Activated naive CD8-positive, alpha-beta T cell treated with anti-CD3 and anti-CD28 coated beads, Interleukin-2, amount 50 U/mL, for 16 hours (primary cell): Measurements from ENCODE around the gene TLX2.
"Not testable (repeated sequence)": the region's sequence is repeated elsewhere in the genome, so short reads cannot be mapped to it uniquely, and the experiment has no call there.

ENCODE experiments used
- DNase-seq: peaks from one replicate; pipeline ENCODE4 v3.0.0-alpha.2; 2020; ENCODE audit warnings: low read depth, low spot score

The TLX2 gene

DNA sequence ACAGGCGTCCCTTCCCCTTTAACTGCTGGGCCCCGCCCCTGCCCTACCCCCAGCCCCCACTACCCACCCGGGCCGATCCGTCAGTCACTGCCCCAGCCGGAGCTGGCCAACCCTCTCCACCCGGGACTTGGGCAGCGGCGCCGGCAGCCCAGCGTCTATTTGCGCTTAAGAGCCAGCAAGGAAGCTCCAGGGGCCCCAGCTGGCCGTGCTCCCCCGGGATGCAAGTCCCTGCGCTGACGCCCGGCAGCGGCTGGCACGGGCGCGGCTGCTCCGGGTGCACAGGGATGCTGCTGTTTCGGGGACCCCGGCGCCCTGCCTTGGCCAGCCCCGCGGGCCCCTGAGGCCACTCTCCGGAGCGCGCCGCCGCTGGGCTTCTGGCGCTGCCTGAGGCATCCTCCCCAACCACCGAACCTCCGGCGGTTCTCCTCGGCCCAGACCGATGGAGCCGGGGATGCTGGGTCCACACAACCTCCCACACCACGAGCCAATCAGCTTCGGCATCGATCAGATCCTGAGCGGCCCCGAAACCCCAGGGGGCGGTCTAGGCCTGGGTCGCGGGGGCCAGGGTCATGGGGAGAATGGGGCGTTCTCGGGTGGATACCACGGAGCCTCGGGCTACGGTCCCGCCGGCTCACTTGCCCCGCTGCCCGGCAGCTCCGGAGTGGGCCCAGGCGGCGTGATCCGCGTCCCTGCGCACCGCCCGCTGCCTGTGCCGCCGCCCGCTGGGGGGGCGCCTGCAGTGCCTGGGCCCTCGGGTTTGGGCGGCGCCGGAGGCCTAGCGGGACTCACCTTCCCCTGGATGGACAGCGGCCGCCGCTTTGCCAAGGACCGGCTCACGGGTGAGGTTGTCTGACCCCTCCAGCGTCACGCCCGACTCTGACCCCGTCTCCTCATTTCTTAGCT lies at the start of gene TLX2:
Gene TLX2, plus strand, starts transcription at position 83 of the 903 bp plus-strand sequence. Its CDS starts 357 bp downstream, at position 440.
- no peak for DNase-seq

DNA sequence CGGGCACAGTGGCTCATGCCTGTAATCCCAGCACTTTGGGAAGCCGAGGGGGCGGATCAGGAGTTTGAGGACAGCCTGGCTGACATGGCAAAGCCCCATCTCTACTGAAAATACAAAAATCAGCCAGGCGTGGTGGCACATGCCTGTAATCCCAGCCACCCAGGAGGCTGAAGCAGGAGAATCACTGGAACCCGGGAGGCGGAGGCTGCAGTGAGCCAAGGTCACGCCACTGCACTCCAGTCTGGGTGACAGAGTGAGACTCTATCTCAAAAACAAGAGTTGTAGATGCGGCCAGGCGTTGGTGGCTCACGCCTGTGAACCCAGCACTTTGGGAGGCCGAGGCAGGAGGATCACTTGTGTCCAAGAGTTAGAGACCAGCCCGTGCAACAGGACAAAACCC lies 43.5 kb upstream of the TLX2 start:
- DNase-seq = not testable (repeated sequence)

DNA sequence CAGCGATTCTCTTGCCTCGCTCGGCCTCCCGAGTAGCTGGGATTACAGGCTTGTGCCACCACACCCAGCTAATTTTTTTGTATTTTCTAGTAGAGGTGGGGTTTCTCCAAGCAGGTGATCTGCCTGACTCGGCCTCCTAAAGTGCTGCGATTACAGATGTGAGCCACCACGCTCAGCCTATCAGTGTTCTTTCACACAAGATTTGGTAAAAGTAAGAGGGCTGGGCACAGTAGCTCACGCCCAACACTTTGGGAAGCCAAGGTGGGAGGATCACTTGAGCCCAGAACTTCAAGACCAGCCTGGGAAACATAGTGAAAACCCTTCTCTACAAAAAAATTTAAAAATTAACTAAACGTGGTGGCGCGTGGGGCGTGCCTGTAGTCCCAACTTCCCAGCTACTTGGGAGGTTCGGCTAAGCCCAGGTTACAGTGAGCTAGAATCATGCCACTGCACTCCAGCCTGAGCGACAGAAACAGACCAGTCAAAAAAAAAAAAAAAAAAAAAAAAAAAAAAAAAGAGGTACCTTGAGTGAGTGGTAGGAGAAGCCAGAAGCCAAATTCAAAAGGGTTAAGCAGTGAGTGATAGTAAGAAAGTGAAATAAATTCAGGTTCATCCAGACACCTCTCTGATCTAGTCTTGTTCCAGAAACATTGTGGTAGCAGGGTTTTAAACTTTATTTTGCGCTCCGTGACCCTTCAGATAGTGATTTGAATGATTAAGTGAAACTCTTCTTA lies 42.8 kb upstream of the TLX2 start:
- no peak for DNase-seq

DNA sequence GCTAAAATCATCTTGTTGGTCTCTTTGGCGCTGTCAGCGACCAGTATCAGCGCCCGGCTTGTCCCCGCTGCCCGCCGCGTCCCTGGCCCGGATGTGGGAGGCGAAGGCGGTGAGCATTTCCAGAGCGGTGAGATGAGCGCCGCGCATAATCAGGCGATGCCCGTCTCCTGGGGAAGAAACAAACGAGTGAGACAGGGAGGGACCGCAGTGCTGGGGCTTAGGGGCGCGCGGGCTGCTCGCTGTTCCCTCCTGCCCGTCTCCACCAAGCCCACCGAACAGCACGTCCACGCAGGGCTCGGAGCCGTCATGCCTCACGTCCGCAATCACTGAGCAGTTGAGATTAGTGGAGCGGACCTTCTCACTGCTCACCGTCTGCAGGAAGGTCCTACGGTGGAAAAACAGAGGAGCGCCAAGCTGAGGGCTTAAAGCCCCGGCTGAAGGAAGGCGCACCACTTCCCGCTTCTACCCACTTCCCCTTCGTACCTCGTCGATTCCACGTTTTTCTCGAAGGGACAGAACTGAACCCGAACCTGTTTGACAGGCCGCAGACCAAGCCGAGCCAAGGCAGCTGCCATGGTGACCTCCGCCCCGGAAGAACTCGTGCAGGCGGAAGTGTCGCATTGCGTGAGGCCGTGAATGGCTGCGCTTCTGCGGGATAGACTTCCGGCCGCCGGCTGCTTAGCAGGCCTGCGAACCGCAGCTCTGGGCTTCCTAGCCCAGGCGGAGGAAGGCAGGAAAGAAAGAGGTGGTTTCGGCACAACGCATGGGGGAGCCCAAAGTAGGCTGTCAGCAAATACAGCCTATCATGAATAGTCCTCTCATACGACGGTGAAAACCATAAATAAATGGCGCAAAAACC lies 41.9 kb upstream of the TLX2 start, which contains the start of gene MRPL53:
Gene MRPL53, minus strand, starts transcription at position 595 of the 859 bp plus-strand sequence. Its CDS starts 20 bp downstream, at position 575.
- peak; percentile 93 for DNase-seq

DNA sequence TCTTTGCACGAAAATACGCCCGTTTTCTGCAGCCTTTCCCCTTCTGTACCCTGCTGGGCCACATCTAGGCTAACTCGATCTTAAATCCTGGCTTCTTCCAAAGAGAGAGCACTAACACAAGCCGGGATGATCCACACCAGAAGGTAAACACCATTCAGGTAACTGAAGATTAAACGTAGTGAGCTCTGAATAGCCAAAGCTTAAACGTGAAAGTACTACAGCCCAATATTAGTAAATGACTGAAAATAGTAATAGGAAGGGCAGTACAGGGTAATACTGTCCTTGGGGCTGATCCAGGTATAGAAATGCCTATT lies 41.3 kb upstream of the TLX2 start:
- DNase-seq = no peak

DNA sequence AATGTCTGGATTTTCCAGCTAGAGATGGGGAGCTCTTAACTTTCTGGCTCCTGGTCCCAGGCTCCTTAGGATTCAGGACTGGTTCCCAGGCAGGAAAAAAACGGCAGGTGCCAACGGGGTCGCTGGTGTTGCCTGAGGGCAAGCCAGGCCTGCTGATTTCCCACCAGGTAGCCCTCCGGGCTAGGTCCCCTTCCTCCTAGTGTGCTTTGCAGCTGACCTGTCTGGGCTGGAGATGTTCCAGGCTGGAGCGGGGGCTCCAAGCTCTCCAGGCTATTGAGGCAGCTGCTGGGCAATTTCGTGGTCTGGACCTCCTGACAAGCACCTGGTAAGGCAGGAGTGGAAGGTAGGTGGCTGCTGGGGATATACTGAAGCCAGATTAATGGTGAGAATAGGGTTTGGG lies 39.8 kb upstream of the TLX2 start:
- DNase-seq = no peak

DNA sequence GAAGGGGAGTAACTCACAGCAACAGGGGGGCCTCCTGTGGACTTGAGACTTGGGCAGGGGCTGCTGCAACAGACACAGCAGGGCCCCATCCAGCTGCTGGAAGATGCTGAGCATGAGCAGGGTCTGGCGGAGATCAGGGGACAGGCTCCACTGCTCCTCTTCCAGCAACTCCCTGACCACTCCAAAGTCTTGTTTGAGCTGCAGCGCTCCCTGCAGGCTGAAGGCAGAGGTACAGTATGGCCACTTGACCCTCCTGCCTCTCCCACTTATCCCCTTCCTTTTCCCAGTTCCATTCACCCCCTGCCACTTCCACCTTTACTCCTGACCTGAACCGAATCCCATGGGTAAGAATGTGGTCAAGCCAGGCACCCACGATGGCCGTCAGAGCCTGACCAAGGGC lies 39.4 kb upstream of the TLX2 start:
- no peak for DNase-seq

DNA sequence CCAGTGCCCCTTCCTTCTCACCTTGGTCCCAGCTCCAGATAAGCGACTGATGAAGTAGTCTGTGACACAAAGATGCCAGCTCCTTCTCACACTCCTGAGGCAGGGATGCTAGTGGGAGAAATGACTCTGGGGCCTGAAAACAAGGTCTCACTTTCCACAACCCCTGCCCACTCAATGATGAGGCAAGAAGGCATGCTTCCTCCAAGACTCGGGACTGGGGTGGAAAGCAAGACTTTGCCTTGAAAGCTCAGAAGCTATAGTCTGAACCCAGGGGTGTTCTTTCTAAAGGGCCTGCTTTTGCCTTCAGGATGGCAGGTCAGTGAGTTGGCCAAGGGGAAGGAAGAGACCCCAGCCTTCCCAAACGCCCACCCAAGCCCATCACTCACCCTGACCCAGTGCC lies 32.8 kb upstream of the TLX2 start:
- no peak for DNase-seq

DNA sequence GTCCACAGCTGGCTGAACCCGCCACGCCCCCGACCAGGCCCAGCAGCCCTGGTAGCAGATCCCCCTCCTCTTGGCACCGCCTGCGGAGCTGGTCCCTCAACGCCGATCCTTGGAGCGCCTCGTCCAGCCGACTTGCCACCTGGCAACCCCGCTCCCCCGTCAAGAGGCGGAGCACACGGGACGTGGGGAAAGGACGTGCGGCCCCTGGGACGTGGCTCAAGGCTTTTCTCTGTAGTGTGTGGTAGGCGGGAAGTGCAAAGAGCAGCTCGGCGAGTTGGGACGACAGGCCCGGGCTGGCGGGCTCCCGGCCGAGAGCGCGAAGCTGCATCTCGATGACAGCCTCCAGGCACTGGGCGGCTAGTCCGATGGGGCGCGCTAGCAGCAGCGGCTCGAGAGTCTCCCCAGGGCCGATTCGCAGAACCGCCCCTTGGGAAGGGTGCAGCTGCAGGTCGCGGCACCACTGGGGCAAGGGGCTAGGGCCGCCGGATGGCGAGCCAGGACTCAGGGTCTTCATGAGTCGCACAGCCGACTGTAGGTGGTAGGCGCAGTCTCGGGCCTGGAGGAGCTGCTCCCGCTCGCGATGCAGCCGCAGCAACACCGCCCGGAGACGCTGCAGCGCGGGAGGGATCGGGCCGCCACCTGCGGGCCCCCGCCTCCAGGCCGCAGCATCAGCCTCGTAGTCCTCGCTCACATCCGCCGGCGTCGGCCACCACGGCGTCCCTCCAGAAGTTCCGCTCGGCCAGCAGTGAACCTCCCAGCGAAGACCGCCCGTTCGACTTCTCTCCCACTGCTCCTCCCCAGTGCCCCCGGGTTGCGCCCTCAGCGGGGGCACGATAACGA lies 32.1 kb upstream of the TLX2 start:
- DNase-seq = no peak

DNA sequence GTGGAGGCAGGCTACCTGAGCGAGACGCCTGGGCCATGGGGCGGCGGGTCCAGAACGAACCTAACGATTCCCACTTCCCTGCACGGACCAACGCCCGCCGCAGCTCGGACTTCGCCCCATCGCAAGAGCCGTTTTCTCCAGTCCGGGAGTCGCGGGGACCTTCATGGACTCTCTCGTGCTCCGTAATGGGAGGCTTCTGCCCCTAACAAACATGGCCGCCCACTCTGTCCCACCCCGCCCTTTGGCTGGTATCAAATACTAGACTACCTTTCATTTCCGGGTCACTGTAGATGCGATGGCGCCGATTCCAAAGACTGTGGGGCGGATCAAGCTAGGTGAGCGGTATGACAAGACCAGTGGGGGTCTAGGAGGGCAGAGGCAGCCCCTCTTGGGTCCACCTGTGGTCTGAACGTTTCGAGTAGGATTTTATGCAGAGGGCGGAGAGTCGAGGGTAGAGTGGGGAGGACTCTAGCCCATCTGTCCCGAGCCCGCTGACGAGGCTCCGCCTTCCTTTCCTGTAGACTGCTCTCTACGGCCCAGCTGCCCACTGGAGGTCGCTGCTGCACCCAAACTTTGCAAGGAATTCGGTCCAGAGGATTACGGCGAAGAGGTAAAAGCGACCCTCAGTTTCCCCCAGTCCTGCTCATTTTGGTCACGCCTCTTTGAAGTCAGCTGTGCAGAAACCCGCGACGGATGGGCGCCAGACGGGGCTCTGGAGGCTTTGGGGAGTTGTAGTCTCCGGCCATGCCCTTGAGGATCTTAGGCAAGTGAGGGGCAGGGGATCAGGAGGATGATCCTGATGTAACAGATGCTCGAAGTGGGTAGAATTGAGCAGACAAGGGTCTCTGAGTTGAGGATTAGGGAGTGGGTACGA lies 31.2 kb upstream of the TLX2 start, which contains the start of the genes CCDC142 and TTC31:
Gene CCDC142, minus strand, starts transcription at position 198 of the 874 bp plus-strand sequence. Its CDS starts 161 bp downstream, at position 37.
Gene TTC31, plus strand, starts transcription at position 281 of the 874 bp plus-strand sequence. Its CDS starts 15 bp downstream, at position 296.
- peak; percentile 86 for DNase-seq

DNA sequence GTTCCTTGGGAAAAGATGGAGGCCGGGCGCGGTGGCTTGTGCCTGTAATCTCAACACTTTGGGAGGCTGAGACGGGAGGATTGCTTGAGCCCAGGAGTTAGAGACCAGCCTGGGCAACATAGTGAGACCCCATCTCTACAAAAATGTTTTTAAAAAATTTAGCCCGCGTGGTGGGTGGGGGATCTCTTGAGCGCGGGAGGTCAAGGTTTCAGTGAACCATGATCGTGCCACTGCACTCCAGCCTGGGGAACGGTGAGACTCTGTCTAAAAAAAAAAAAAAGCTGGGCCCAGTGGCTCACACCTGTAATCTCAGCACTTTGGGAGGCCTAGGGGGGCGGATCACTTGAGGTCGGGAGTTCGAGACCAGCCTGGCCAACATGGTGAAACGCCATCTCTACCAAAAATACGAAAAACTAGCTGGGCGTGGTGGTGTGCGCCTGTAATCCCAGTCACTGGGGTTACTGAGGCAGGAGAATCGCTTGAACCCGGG lies 30.5 kb upstream of the TLX2 start:
- not testable (repeated sequence) for DNase-seq

DNA sequence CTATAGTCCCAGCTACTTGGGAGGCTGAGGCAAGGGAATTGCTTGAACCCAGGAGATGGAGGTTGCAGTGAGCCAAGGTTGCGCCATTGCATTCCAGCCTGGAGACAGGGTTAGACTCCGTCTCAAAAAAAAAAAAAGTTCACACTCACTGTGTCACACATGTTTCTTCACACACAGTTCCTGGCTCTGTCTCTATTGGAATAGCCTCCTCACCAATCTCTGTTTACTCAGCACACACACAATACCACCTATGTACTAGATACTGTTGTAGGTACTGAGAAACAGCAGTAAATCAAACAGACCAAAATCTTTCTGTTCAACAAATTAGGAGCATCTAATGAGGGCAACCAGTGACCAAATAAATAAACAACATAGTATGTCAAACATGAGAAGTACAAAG lies 28.1 kb upstream of the TLX2 start:
- no peak for DNase-seq

DNA sequence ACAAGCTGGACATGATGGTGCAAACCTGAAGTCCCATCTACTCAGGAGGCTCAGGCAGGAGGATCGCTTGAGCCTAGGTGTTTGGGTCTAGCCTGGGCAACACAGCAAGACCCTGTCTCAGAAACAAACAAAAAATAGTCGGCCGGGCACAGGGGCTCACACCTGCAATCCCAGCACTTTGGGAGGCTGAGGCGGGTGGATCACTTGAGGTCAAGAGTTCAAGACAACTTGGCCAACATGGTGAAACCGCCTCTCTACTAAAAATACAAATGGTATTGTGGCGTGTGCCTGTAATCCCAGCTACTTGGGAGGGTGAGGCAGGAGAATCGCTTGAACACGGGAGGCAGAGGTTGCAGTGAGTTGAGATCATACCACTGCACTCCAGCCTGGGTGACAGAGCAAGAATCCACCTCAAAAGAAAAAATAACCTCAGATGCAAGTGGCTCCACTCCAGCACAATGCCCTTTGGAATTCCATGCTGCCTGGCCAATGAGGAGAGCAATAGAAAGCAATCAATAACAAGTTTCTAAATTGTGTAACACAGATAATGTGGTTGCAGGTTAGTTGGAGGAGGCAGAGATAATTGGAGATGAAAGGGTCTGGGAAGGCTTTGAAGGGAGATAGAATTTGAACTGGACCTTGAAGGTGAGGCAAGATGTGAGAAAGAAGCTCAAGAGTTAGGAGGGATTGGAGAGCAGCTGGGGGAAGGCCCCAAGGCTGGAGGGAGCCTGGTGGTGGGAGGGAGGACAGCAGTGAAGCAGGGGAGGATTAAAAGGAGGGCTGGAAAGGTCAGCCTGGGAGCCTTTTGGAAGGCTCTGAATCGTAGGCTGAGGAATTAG lies 25.4 kb upstream of the TLX2 start:
- DNase-seq = no peak

DNA sequence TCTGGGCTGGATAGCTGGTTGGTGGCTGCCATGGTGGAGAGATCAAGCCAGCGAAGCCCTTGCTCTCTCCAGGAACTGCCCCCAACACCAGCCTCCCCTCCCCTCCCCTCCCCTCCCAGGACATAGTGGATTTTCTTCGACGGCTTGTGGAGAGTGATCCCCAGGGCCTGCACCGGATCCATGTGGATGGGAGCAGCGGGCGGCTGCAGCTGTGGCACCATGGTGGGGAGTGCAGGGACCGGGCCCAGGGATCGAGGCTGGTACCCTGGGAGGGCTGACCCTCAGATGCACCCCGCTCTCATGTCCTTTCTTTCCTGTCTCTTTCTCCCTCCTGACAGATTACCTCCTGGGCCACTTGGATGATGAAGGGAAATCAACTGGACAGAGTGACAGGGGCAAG lies 24.3 kb upstream of the TLX2 start:
- DNase-seq = no peak

DNA sequence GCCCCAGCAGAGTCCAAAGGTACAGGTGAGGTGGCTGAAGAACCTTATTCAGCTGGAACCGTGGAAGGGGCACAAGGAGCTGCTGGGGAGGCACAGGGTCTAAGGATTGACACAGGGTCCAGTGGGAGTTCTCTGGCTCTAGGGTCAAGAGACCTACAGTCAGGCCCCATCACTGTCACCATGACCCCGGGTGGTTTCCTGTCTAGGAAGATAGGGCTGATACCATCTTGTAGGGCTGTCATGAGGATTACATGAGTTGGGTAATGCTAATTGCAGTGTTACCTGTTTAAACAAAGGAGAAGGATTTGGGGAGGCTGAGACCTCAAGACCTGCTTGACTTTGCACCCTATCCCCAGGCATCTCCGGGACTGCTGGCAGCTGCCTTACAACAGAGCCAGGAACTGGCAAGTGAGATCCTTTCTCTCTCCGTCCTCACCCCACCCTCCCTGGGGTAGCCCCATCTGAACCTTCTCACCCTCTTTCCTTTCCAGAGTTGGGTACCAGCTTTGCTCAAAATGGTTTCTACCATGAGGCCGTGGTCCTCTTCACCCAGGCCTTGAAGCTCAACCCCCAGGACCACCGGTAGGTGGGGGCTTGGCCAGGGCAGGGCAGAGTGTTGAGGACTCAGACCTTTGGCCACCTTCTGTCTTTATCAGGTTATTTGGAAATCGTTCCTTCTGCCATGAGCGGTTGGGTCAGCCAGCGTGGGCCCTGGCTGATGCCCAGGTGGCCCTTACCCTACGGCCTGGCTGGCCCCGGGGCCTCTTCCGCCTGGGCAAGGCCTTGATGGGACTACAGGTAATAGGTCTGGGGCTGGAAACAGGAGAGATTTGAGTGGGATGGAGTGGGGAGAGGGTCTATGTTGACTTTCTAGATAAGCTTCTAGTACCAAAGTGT lies 22.4 kb upstream of the TLX2 start:
- no peak for DNase-seq

DNA sequence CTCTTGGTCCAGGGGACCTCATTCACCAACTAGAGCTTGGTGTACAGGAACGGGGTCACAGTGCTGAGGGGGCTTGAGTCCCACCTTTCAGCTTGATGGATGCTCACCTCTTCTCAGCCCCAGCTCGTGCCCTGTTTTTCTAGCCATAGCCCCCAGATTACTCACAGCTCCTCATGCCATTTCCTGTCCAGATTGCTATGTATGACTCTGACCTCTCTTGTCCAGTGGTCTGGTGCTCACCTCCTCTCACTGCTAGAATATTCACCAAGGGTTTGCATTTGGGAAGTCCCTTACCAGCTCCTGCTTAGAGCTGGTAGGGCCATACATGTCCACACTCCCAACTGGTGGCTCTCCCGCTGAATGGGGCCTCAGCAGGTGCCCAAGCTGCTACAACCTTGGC lies 20.7 kb upstream of the TLX2 start:
- no peak for DNase-seq

DNA sequence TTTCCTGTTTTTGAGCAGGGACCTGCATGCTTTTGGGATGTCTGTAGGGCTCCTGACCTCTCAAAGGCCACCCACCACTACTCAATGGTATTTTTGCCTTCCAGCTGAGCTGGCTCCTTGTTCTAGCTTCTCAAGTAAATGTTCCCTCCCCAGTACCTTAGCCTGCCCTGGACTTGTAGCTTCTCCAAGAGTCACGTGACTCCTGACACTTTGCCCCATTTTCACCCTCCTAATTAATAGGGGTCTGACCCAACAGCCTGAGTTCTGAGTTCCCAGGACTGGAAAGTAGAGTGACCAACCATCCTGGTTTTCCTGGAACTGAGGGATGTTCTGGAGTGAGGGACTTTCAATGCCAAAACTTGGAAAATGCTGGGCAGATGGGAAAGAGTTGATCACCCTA lies 18.8 kb upstream of the TLX2 start:
- no peak for DNase-seq
